HG03469 (cell line): ENCODE measurements around the gene NAA25.

Experiments
- ATAC-seq: cut with Tn5 transposase; IDR thresholded peaks from one replicate; pipeline ENCODE4 v1.9.1; 2021; ENCODE audit warnings: mild to moderate bottlenecking, moderate library complexity, moderate number of reproducible peaks; ENCODE audit not compliant: unreplicated experiment

Gene NAA25

GRCh38 chr12:112108202-112109079 is at the start of gene NAA25:
Gene NAA25 (minus strand): TSS chr12:112108783. CDS start chr12:112108773, 10 bp downstream.
- no peak for ATAC-seq

DNA sequence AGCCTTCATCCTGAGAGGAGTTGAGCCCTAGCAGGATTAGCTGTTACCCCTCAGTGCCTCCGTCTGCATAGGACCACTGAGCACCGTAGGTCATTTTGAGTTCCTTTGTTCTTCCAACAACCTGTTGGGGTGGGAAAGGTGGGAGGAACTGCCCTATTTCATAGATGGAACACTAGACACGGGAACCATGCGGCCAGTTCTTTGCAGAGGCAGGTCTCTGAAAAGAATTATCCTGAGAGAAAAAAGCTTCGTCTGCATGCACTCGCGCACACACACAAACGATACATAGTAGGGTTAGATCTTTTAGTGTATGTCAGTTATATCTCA is 45.3 kb upstream of the NAA25 start:
- no peak for ATAC-seq

DNA sequence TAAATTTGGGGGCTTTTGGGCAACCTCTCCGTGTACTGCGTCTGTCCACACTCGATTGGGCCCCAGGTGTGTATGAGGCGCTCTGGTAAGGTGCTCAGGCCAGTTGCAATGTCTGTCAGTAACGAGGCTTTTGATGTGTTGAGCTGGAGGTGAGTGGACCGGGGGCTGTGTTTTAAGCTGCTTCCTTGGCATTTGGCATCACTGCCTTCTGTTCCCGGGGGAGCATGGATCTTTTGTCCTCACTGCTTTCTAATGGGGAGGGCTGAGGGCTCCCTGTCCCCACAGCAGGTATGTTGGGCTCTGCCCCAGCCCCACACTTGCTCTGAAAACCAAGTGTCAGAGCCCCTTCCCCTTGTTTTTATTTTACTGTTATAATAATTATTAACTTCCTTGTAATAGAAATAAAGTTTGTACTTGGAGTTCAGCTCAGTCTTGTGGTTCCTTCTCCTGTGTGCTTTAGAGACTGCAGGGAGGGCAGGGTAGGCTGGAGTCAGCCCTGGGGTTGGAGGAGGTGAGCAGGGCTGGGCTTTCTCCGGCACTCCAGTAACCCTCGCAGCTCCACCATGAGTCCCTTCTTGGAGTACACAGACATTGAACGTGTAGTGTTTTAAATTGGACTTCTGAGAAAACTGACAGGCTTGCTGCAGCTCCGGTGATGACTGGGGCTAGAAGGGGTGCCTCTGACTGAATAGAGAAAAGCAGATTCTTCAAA is 44.8 kb upstream of the NAA25 start:
- no peak for ATAC-seq

GRCh38 chr12:112151766-112152541 is 43.4 kb upstream of the NAA25 start:
- no peak for ATAC-seq

DNA sequence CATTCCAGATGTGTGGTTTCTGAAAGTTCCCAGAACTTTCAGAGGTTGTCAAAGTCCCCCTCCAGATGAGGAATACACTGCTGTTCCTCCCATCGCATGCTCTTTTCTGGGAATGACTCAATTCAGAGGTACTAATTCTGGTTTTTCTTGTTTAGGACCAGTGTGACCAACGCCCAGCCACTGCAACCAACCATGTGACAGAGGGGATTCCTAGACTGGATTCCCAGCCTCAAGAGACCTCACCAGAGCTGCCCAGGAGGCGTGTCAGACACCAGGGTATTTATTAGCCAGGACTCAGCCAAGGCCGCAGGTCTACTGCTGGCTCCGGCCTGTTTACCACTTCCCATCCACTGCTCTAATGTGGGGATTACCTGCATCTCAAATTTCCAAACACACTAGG is 41.0 kb upstream of the NAA25 start:
- no peak for ATAC-seq

- ATAC-seq: no peak
Observed at GRCh38 chr12:112148031-112148513, 39.5 kb upstream of the NAA25 start.

GRCh38 chr12:112146123-112146522 is 37.5 kb upstream of the NAA25 start:
- ATAC-seq: no peak

DNA sequence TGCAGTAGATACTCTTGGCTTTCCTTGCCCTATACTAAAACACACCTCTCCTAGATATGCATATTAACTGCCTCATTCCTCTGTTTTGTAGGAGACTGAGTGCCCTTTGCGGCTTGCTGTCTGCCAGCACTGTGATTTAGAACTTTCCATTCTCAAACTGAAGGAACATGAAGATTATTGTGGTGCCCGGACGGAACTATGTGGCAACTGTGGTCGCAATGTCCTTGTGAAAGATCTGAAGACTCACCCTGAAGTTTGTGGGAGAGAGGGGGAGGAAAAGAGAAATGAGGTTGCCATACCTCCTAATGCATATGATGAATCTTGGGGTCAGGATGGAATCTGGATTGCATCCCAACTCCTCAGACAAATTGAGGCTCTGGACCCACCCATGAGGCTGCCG is 32.1 kb upstream of the NAA25 start:
- ATAC-seq: no peak

- ATAC-seq: no peak
Observed at GRCh38 chr12:112134731-112135130, 26.1 kb upstream of the NAA25 start.

- ATAC-seq: no peak
Observed at GRCh38 chr12:112133418-112133817, 24.8 kb upstream of the NAA25 start.

DNA sequence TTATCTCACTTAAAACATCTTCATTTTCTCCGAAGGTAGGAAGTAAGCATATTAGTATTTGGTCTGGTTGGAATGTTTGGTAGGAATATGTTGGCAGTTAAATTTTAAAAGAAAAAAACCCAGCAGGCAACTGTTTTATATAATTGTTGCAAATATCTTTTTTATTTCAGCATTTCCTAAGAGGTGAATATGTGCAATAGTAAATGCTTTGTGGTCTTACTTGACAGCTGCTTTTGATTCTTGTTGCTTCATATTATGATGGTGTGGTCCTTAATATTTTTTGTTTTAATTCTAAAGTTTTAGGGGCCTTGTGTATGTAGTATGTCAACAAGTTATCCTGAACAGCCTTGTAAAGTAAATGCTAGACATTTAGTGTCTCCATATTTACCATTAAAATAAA is 23.1 kb upstream of the NAA25 start:
- no peak for ATAC-seq

GRCh38 chr12:112130441-112130998 is 21.9 kb upstream of the NAA25 start:
- ATAC-seq: peak; percentile 34

- no peak for ATAC-seq
Observed at GRCh38 chr12:112126911-112127310, 18.3 kb upstream of the NAA25 start.

DNA sequence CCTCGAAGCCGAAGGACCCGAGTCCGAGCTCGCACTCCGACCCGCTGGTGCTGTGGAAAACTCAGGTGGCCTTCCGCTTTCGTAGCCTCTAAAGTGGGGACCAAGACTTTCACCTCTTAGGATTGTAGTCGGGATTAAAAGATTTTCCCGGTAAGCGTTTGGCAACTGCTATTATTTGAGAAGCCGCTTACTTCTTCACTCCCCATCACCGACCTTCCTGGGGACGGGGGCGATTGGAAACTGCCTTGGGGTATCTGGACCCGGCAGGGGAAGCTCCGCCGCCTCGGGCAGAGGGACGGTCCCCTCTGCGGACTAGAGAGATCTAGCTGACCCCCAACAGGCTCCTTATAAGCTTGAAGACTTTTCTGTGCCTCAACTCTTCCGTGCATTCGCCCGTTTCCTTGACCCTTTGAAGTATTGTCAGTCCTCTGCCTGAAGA is 17.4 kb upstream of the NAA25 start:
- ATAC-seq: no peak

DNA sequence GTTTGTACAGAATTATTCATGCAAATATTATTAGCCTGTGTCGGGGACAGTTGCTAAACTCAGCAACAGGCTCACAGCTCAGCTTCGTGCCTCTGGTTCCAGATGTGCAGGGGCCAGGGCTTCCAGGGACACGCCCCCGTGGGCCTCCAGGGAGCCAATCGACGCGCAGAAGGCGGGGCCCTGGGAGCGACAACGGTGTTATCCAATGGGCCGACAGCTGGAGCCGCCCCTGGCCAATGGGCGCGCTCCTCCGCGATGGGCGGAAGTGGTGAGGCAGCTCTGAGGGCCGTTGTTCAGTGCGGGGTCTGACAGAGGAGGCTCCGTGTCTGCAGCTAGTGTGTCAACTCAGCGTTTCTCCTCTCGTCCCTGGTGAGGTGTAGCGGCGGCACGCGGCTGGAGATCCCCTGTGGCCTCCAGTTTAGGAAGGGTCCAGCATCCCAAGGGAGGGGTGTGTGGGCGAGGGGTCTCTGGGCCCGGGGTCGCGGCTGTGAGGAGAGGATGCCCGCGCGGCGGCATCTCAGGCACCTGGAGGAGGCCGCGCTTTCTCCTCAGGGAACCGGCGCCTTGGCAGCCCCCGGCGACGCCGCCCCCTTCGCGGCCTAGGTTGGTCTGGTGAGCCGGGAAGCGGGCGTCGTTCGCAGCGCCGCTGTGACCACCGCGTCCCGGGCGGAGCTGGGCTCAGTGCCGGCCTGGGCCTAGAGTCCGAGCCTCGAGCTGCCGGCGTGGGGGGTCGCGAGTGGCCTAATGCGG is 16.8 kb upstream of the NAA25 start, which contains the start of gene TRAFD1:
Gene TRAFD1 (plus strand): TSS at position 311 of the 750 bp plus-strand sequence. CDS start 4,963 bp downstream, outside the sequence.
- peak; percentile 76 for ATAC-seq

DNA sequence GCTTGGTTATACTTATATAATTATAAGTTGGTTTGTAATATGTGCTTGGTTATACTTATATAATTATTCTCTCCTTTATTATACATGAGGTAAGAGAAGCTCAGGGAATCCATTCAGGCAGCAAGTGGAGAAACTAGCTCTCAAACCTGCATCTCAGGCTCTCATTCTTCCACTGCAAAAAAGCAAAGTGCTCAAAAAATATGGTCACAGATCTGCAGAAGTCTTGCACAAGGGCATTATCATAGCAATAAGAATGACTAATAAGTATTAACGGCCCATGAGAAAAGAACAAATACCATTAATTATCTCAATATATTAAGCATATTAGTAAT is 16.3 kb upstream of the NAA25 start:
- no peak for ATAC-seq

DNA sequence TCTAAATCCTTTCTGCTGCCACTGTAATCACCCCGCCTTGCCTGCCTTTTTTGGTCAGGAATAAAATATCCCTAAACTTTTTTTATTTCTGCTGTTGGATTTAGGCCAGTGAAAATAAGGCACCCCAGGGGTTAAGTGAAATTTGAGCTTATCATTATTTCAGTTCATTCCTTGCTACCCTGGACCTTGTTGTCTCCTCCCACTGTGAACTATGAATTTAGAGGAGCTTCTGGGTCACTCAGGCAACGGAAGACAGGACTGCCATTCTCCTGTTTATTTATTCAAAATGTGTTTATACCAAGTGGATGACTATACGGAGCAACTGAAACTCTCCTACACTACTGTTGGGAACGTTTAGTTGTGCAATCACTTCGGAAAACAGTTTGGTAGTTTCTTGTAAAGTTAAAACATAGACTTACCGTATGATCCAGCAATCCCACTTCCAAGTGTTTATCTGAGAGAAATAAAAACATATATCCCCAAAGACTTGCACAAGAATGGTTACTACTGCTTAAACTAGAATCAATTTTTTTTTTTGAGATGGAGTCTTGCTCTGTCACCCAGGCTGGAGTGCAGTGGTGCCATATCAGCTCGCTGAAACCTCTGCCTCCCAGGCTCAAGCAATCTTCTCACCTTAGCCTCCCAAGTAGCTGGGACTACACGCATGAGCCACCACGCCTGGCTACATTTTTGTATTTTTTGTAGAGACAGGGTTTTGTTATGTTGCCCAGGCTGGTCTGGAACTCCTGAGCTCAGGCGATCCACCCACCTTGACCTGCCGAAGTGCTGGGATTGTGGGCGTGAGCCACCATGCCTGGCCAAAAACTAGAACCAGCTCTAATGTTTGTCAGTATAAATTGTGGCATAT is 14.5 kb upstream of the NAA25 start:
- no peak for ATAC-seq

GRCh38 chr12:112121780-112122565 is 13.4 kb upstream of the NAA25 start:
- no peak for ATAC-seq

GRCh38 chr12:112117685-112118084 is 9.1 kb upstream of the NAA25 start:
- no peak for ATAC-seq
